Testis (tissue), 2 donors: Measurements from ENCODE around the gene TTLL7.

Experiments
- POLR2A ChIP-seq: fragments of 450-650 bp; IDR thresholded peaks from one replicate; pipeline ENCODE4 v1.6.1; 2017; ENCODE audit warnings: antibody characterized with exemption, mild to moderate bottlenecking, moderate library complexity
- TF ChIP-seq, protein P1 (sequence below), 3 experiments: fragments of 450-650 bp in 2 of 3; fragments of 200-600 bp in 1 of 3; sonication (generic) in 1 of 3; IDR thresholded peaks; one replicate each; pipeline ENCODE4 v1.5.1; 2016 to 2019; ENCODE audit warnings: antibody characterized with exemption in 3 of 3, mild to moderate bottlenecking in 2 of 3, moderate library complexity in 1 of 3

DNA sequence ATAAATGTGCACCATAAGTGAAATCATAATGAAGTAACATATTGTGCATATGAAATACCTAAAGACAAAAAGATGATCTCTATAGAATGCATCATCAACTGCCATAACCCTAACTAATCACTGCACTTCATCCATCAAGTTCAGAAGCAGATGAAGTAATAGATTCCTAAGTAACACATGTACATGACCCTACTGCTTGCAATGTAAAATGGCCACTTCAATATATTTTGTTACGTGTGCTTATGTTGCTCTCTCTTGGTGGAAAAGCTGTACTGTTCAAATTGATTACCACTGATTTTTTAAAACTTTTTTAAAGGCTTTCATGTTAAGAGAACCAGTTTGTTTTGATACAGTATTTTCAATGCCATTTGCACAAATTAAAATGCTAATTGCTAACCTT lies 141.8 kb downstream of the TTLL7 start:
- TF ChIP-seq, protein P1, sequence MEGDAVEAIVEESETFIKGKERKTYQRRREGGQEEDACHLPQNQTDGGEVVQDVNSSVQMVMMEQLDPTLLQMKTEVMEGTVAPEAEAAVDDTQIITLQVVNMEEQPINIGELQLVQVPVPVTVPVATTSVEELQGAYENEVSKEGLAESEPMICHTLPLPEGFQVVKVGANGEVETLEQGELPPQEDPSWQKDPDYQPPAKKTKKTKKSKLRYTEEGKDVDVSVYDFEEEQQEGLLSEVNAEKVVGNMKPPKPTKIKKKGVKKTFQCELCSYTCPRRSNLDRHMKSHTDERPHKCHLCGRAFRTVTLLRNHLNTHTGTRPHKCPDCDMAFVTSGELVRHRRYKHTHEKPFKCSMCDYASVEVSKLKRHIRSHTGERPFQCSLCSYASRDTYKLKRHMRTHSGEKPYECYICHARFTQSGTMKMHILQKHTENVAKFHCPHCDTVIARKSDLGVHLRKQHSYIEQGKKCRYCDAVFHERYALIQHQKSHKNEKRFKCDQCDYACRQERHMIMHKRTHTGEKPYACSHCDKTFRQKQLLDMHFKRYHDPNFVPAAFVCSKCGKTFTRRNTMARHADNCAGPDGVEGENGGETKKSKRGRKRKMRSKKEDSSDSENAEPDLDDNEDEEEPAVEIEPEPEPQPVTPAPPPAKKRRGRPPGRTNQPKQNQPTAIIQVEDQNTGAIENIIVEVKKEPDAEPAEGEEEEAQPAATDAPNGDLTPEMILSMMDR (IDR thresholded peaks at IDR 0.05) = no peak
- TF ChIP-seq POLR2A = no peak
